Measurements from ENCODE around the gene MMP14.
"Not testable (repeated sequence)": the region's sequence is repeated elsewhere in the genome, so short reads cannot be mapped to it uniquely, and the experiment has no call there.

MMP14 gene

DNA sequence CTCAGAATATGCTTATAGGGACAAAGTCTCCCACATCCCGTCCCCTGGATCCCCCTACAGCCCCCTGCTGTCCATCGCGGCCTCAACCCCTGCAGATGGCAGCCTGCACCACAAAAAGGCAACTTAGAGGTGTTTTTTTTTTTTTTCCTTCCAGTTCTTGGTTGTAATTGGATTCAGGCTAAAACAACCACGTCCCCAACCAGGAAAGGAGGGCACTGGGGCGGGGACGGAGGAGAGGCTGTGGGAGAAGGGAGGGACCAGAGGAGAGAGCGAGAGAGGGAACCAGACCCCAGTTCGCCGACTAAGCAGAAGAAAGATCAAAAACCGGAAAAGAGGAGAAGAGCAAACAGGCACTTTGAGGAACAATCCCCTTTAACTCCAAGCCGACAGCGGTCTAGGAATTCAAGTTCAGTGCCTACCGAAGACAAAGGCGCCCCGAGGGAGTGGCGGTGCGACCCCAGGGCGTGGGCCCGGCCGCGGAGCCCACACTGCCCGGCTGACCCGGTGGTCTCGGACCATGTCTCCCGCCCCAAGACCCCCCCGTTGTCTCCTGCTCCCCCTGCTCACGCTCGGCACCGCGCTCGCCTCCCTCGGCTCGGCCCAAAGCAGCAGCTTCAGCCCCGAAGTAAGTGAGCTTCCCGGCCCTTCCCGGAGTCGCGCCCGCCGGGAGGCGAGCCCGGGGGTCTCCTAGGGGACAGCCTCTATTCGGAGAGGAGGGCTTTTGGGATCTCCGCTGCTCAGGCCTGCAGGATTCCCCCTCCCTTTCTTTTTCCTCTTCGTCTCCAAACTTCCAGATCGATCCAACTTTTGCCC, at the start of gene MMP14:
Gene MMP14 (plus strand): TSS at position 285 of the 813 bp plus-strand sequence. CDS start 233 bp downstream, at position 518.
- DNase-seq = no peak

DNA sequence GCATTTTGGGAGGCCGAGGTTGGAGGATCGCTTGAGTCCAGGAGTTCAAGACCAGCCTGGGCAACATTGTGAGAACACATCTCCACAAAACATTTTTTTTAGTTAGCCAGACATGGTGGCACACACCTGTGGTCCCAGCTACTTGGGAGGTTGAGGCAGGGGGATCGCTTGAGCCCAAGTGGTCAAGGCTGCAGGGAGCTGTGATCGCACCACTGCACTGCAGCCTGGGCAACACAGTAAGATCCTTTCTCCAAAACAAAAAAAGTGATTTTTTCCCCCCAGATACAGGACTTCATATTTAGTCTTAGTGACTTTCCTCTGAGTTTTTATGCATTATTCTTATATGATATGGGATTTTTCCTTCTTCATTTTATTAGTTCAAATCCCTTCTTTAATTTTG, 49.7 kb upstream of the MMP14 start:
- DNase-seq = no peak

DNA sequence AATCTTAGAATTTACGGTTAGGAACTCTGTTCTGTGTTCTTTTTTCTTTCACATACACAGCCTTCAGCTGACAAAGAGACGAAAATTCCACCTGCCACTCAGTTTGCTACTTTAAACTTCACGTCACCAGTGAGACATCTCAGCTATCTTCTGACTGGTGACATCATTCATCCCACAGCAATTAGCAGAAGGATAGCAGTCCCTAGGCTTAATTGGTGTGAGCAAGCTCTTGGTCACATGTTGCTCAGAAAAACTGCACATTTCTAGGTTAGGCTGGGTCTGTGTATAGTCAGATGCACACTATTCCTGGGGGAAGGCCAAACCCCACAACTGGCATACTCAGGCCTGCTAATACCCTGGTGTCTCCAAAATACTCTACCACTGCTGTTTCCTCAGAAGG, 45.1 kb upstream of the MMP14 start:
- no peak for DNase-seq

DNA sequence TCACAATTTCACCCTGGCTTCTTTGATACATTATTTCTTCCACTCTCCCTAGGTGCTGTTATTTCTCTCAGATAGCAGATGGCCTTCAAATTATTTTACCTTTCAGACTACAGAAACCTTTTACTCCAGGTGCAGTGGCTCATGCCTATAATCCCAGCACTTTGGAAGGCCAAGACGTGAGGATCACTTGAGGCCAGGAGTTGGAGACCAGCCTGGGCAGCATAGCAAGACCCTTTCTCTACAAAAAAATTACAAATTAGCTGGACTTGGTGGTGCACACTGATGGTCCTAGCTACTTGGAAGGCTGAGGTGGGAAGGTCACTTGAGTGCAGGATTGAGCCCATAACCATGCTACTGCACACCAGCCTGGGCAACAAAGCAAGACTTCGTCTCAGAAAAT, 44.2 kb upstream of the MMP14 start:
- DNase-seq = no peak

DNA sequence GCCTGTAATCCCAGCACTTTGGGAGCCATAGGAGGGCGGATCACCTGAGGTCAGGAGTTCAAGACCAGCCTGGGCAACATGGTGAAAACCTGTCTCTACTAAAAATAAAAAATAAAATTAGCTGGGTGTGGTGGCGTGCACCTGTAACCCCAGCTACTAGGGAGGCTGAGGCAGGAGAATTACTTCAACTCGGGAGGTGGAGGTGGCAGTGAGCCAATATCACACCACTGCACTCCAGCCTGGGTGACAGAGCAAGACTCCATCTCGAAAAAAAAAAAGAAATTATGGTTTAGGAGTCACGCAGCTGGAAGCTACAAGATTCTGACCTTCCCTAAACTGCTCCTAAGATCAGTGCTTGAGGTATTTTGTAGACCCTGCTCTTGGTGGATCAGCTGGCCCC, 42.8 kb upstream of the MMP14 start:
- DNase-seq = not testable (repeated sequence)

DNA sequence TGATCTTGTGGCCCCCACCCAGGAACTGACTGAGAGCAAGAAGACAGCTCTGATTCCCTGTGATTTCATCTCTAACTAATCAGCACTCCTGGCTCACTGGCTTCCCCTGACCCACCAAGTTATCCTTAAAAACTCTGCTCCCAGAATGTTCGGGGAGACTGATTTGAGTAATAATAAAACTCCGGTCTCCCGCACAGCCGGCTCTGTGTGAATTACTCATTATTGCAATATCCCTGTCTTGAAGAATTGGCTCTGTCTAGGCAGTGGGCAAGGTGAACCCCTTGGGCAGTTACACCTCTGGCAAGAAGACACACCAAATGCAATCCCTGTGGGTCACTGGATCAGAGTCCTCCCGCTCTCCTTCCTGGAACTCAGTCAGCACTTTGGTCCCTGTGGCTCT, 42.4 kb upstream of the MMP14 start:
- DNase-seq = no peak

DNA sequence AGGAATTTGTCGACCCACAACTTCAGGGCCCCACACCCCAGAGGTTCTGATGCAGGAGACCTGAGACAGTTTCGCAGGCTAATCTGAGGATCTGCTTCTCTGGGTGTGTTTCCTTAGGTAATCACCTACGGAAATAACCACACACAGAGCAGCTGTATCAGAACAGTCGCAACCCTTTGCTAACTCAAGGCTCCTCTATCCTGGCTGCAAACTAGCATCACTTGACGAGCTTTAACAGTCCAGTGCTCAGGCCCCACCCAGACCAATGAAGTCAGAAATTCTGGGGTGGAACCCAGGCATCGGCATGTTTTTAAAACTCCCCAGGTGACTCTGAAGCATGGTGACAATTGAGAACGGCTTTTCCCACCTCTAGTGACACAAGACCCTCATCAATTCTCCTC, 41.8 kb upstream of the MMP14 start:
- no peak for DNase-seq

DNA sequence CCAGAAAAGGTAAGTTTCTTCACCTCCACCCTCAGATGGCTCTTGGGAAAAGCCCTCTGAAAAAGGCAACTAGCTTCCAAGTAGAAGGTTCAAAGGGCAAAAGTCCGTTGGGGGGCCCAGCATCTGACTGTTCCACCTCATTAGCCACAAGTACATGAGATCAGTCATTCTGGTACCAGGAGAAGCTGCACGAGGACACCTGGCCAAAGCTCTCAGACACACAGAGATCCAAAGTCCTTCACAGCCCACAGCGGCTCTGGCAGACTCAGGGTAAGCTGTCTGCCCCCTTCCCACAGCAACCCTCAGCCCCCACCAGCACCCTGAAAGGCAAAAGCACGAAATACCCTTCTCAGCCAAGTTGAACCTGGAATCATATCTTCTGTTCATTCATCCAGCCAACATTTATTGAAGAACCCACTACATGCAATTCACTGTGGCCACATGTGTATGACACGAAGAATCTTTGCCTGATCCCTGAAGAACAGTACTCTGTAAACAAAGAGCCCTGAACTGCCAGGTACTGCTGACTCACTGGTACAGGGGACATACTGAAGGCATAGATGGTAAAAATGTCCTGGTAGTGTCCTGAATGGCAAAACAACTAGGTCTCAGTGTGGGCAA, 40.2 kb upstream of the MMP14 start:
- no peak for DNase-seq

DNA sequence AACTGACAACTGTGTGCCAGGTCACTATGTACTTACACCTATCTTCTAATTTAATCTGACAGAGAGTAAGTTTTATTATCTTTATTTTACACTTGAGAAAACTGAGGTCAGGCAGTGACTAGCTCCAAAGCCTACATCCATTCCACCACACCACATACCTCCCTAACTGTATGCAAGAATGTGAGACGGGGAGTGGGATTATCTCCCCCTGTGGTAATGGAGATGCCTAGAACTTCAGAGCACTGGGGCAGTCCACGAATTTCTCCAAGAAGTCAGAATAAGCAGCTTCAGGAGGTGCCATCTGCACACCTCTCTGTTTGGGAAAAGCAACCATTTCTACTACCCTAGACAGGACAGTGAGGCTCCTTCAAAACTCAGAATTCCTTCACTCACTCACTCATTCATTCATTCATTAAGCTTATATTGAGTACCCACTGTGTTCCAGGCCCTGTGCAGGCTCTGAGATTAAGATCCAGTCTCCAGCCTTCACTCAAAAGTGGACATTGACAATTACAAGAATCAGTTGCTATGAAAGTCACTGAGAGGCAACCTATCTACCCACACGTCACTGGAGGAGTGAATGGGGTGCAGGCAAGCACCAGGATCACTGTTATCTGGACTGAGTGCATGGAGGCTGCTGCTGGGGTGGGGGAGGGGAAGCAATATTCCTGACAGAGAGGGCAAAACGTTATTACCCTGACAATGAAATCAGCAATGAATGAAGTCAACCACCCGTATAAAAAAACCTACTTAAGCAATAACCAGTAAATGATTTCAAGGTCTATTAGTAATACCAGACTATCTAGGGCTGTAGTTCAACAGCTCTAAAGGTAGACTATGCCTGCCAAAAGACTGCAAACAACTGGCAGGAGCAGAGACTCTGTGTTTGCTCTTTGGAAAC, 39.1 kb upstream of the MMP14 start:
- DNase-seq = no peak

DNA sequence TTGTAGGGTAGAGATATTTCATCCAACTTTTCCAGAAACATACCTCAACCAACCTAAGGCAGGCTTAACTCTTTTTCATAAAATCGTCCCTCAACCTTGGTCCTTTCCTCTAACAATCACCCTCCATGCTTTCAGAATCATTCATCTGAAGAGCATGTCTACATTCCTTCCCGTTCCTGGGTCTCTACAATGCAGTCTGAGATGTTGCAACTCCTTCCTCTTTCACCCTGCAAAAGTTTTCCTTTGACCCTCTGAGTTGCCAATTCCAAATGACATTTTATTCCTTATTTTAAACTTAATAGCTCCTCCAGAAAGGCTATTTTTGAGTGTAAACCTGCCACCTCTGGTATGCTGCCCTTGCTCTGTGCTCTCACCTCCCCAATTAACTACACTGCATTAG, 37.9 kb upstream of the MMP14 start:
- no peak for DNase-seq

DNA sequence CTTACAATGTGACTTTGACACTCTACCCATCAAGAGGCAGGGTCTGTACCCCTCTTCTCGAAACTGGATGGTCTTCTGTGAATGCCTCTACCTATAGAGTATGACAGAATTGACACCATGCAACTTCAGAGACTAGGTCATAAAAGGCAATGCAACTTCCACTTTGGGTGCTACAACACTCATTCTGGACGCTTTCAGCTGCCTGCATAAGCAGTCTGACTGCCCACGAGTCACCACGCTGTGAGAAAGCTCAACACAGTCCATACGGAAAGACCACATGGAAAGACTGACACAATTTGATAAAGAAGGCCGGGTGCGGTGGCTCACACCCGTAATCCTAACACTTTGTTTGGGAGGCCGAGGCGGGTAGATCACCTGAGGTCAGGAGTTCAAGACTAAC, 36.0 kb upstream of the MMP14 start:
- no peak for DNase-seq

DNA sequence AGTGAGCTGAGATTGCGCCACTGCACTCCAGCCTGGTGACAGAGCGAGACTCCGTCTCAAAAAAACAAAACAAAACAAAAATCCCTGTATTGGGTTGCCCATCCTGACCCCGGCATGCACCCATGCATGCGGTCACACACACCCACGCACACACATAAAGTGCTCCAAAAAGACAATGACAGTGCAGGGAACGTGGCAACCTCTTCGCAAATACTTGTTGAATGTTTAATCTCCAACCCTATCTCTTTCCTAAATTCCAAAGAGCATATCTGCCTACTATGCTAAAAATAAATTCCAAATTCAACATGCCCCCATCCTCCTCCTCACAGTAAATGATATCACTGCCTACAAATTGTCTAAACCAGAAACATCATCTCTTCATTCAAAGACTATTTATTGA, 34.7 kb upstream of the MMP14 start:
- DNase-seq = no peak

DNA sequence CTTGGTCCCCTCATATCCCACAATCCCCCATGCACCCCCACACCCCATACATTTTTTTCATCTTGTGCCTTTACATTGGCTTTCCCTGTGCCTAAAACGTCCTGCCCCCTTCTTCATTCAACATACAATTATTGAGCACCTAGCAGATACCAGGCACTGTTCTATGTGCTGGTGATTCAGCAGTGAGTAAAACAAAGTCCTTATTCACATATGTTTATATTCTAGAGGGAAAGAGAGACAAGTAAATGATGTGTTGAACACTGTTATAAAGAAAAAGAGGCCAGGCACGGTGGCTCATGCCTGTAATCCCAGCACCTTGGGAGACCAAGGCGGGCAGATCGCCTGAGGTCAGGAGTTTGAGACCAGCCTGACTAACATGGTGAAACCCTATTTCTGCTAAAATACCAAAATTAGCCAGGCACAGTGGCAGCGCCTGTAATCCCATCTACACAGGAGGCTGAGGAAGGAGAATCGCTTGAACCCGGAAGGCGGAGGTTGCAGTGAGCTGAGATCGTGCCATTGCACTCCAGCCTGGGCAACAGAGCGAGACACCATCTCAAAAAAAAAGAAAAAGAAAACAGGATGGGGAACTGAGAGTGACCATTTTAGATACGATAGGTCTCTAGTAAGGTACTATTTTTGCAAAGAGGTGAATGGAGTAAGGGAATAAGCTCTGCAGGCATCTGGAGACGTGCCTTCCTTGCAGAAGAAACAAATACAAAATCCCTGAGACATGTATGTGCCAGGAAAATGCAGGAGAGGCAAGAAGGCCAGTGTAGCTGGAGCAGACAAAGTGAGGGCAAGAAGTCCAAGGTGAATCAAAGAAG, 33.3 kb upstream of the MMP14 start:
- DNase-seq = no peak

DNA sequence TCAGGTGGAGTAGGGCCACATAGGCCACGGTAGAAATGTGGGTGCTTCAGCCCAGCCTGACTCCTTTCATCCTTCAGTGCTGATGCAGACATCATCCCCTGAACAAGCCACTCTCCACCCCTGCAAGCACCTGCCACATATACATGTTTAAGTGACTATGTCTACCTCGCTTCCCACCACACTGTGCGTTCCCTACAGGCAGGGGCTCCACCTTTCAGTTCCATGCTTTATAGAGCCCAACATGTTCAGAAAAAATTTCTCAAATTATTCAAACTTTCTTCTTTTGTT, 32.8 kb upstream of the MMP14 start:
- DNase-seq = no peak

DNA sequence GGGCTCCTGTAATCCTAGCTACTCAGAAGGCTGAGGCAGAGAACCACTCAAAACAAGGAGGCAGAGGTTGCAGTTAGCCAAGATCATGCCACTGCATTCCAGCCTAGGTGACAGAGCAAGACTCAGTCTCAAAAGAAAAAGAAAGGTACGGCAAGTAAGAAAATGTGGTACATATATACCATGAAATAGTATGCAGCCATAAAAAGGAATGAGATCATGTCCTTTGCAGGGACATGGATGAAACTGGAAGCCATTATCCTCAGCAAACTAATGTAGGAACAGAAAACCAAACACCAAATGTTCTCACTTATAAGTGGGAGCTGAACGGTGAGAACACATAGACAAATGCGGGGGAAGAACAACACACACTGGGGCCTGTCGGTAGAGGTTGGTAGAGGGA, 31.1 kb upstream of the MMP14 start:
- not testable (repeated sequence) for DNase-seq

DNA sequence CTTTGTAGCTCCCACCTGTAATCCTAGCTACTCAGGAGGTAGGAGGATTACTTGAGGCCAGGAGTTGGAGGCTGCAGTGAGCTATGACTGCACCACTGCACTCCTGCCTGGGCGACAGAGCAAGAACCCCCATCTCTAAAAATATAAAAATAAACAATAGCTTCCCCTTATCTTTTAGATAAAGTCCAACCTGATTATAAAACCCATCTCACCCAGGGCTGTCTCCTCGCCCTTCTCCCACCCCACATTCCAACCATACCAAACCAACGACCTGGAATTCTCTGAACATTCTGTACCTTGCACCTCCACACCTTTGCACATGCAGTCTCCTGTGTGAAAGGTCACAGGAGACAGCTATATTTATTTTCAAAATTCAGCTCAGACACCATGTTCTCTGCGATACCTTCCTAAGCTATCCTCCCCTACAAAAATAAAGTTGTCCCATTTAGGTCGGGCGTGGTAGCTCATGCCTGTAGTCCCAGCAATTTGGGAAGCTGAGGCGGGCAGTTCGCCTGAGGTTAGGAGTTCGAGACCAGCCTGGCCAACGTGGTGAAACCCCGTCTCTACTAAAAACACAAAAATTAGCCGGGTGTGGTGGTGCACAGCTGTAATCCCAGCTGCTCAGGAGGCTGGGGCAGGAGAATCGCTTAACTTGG, 28.8 kb upstream of the MMP14 start:
- no peak for DNase-seq

DNA sequence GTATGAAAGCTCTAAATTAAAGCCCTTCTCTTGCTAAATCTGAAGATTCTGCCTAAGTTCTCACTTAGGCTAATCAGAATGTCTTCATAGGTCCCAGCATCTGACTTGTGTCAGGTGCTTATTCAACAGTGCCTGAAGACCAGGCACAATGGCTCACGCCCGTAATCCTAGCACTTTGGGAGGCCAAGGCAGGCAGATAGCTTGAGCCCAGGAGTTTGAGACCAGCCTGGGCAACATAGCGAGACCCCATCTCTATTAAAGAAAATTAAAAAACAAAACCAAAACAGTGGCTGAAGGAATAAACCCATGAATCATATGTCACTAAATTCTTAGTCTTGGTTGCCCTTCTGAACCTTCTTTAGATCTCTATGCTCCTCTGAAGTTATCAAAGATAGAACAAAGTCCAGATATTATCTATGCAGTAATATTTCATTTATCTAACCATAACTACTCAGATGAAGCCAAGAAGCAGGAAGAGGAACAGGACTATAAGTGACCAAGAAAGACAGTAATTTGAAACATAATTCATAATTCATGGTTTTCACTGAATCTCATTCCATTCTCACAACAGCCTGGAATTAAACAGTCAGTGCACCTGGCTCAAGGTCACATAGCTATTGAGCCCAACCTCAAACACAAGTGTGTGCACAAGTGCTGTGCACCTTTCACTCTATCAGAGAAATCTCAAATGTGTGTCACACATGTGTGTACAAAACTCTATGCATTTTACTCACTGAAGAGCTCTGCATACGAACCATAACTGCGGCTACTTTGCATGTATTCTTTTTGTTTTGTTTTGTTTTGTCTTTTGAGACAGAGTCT, 27.8 kb upstream of the MMP14 start:
- DNase-seq = no peak

DNA sequence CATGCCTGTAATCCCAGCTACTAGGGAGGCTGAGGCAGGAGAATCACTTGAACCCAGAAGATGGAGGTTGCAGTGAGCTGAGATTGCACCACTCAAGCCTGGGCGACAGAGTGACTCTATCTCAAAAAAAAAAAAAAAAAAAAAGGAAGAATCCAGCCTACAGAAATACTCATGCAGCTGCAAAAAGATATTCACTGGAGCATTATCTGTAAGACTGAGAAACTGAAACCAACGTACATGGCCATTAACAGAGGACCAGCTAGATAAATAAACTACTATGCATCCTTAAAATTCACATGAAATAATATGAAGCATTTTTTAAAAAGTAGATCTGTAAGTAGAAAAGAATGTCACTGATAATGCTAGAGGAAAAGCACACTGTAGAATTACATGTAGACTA, 24.7 kb upstream of the MMP14 start:
- DNase-seq = no peak

DNA sequence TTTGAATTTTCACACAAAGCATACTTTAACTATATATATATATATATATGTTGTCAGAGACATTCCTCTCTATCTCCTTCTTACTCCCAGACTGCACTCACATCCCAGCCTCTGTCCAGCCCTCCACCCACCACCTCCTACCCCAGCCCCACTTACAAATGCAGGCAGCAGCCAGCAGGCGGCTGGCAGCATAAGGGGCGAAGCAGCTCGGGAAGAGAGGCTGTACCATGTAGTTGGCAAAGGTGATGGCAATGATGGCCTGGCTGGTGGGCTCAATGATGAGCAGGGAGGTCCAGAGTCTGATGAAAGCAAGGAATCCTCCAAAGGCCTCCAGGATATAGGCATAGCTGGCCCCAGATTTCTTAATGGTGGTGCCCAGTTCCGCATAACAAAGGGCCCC, 23.6 kb upstream of the MMP14 start:
- DNase-seq = no peak

DNA sequence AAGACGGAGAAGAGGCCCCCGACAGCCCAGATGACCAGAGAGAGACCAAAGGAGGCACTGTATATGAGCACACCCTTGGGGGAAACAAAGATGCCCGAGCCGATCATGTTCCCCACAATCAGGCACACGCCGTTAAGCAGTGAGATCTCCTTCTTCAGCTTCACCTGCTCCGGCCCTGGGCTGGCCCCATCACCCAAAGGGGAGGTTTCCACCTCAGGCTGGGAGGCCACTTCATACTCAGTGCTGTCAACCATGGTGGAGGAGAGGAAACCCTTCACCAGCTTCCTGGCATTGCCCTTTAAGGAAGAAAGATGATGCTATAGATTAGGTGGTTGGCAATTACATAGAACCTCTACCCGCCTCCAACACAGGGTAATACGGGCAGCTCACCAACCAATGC, 23.2 kb upstream of the MMP14 start:
- DNase-seq = no peak

DNA sequence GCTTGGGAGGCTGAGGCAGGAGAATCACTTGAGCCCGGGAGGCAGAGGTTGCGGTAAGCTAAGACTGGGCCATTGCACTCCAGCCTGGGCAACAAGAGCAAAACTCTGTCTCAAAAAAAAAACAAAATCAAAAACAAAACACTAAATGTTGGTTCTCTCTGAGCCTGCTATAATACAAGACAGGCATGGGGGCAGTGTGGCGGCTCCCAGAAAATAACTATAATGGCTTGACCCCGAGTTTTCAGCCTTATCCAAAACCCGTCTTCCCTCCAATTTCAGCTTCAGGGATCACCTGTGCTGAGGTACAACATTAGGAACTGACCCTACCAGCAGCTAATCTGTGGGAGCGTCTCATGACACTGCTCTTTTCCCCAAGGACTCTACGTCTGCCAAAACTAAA, 22.0 kb upstream of the MMP14 start:
- DNase-seq = no peak
